ENCODE results near the gene ROMO1.

- TF ChIP-seq CTCF (IDR thresholded peaks at IDR 0.05) (no peak), POLR2A (IDR thresholded peaks at IDR 0.05) (no peak), POLR2AphosphoS5 (IDR thresholded peaks at IDR 0.05) (no peak)
Observed at GRCh38 chr20:35660122-35660937, 38.9 kb upstream of the ROMO1 start.

Data from suprapubic skin (tissue), 4 donors.